Nephron (organoid): ENCODE data around the gene NLK.

Source experiments
- H3K27ac Mint-ChIP-seq, 3 experiments: 2 replicates each; pipeline ENCODE4 v1.8.0; 2020; ENCODE audit warnings: mixed read lengths in 3 of 3, mild to moderate bottlenecking in 2 of 3, moderate library complexity in 1 of 3
- H3K27me3 Mint-ChIP-seq: 2 replicates; pipeline ENCODE4 v1.8.0; 2021; ENCODE audit warnings: low read depth, mild to moderate bottlenecking, moderate library complexity, mixed read lengths
- H3K36me3 Mint-ChIP-seq: 2 replicates; pipeline ENCODE4 v1.8.0; 2020; ENCODE audit warnings: low read depth, mixed read lengths
- H3K4me1 Mint-ChIP-seq: 2 replicates; pipeline ENCODE4 v1.8.0; 2020; ENCODE audit warnings: mixed read lengths
- H3K4me3 Mint-ChIP-seq, 3 experiments: 2 replicates each; pipeline ENCODE4 v1.8.0; 2020; ENCODE audit warnings: mild to moderate bottlenecking in 3 of 3, mixed read lengths in 3 of 3, moderate library complexity in 2 of 3
- H3K9me3 Mint-ChIP-seq: 2 replicates; pipeline ENCODE4 v1.8.0; 2020; ENCODE audit warnings: mixed read lengths
- TF ChIP-seq, protein P1 (sequence below), 3 experiments: fragments of 200-600 bp; sonication (generic); IDR thresholded peaks; one replicate each; pipeline ENCODE4 v1.5.0; 2021; ENCODE audit warnings: antibody characterized with exemption in 3 of 3; ENCODE audit not compliant: unreplicated experiment in 3 of 3

Gene NLK

DNA sequence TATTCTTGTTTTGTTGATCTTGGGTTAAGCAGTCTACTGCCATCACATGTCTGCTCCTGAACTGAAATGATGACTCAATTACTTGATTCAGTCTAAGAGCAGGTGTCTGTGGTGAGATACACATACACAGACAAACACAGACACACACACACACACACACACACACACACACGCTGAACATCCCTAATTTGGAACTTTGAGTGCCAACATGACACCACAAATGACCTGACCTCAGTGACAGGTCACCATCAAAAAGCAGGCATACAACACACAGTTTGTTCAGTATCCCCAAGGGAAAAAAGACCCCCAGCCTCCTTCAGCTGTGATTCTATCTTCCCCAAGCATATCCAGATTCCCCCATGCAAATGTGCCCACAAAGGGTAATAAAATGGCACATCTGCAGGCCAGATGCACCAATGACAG is 146.4 kb downstream of the NLK start:
- H3K4me1 Mint-ChIP-seq, result no peaks in the 10 kb centered on the region
- no peak overlapping the region for H3K27ac Mint-ChIP-seq
- H3K9me3 Mint-ChIP-seq, result no peaks in the 10 kb centered on the region
- no peaks in the 10 kb centered on the region for H3K27me3 Mint-ChIP-seq
- H3K36me3 Mint-ChIP-seq, result peaks cover 65% of the 10 kb centered on the region
- H3K4me3 Mint-ChIP-seq, result no peak overlapping the region
- TF ChIP-seq, protein P1, sequence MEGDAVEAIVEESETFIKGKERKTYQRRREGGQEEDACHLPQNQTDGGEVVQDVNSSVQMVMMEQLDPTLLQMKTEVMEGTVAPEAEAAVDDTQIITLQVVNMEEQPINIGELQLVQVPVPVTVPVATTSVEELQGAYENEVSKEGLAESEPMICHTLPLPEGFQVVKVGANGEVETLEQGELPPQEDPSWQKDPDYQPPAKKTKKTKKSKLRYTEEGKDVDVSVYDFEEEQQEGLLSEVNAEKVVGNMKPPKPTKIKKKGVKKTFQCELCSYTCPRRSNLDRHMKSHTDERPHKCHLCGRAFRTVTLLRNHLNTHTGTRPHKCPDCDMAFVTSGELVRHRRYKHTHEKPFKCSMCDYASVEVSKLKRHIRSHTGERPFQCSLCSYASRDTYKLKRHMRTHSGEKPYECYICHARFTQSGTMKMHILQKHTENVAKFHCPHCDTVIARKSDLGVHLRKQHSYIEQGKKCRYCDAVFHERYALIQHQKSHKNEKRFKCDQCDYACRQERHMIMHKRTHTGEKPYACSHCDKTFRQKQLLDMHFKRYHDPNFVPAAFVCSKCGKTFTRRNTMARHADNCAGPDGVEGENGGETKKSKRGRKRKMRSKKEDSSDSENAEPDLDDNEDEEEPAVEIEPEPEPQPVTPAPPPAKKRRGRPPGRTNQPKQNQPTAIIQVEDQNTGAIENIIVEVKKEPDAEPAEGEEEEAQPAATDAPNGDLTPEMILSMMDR (IDR thresholded peaks at IDR 0.05; ENCODE audit: unreplicated experiment in 3 of 3), result no peak

DNA sequence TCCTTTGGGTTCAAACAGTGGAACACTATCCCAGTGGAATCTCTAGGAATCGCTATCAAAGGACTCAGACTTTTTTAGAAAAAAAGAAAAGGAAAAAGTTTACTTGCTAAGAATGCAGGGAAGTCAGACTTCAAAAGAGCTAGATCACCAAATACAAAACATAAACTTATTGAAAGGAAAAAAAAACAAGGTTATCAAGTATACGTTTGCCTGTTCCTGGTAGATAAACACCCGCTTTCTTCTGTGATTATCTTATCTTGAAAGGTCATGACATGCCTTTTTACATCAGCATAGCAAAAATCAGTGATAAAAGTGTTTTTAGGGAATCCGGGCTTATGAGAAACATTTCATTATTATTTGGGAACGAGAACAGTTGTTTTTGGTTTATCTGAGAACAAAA is 147.2 kb downstream of the NLK start:
- H3K4me1 Mint-ChIP-seq, result no peaks in the 10 kb centered on the region
- no peak overlapping the region for H3K27ac Mint-ChIP-seq
- H3K27me3 Mint-ChIP-seq, result no peaks in the 10 kb centered on the region
- H3K36me3 Mint-ChIP-seq, result peaks cover 60% of the 10 kb centered on the region
- TF ChIP-seq, protein P1 (IDR thresholded peaks at IDR 0.05; ENCODE audit: unreplicated experiment in 3 of 3), result no peak
- H3K4me3 Mint-ChIP-seq, result no peak overlapping the region
- no peaks in the 10 kb centered on the region for H3K9me3 Mint-ChIP-seq

DNA sequence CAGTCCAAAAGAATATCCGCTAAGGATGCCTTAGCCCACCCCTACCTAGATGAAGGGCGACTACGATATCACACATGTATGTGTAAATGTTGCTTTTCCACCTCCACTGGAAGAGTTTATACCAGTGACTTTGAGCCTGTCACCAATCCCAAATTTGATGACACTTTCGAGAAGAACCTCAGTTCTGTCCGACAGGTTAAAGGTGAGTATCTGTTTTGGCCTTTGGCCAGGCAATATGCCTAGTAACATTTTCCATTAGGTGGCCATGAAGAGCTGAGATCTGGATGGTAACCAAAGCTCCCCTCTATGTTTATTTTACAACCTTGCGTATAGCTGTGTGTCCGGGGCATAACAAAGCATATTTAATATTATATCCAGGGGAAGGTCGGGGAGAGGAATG is 148.5 kb downstream of the NLK start:
- TF ChIP-seq, protein P1 (IDR thresholded peaks at IDR 0.05; ENCODE audit: unreplicated experiment in 3 of 3), result no peak
- Mint-ChIP-seq H3K4me3 (no peak overlapping the region), H3K27ac (no peak overlapping the region), H3K36me3 (peaks cover 57% of the 10 kb centered on the region), H3K27me3 (no peaks in the 10 kb centered on the region), H3K4me1 (no peaks in the 10 kb centered on the region), H3K9me3 (no peaks in the 10 kb centered on the region)

DNA sequence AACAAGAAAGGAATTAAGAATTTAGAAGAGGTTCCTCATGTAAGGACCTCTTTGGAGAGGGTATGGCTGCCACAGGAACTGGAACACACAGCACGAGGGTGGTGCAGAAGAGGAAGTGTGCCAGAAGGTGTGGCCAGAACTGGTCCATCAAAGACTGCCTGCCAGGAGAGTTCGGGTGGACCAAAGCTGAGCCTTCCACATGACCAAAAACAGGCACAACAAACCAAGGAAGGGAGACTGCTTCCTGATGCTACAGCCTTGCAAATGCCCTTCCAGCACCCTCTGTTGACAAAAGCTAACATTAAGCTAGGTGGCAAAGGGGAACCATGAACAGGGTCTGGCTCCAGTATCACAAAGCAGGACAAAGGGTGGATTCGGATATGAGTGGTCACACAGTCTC is 150.8 kb downstream of the NLK start:
- no peak overlapping the region for H3K27ac Mint-ChIP-seq
- no peaks in the 10 kb centered on the region for H3K9me3 Mint-ChIP-seq
- H3K4me3 Mint-ChIP-seq, result no peak overlapping the region
- TF ChIP-seq, protein P1 (IDR thresholded peaks at IDR 0.05; ENCODE audit: unreplicated experiment in 3 of 3), result no peak
- no peaks in the 10 kb centered on the region for H3K4me1 Mint-ChIP-seq
- peaks cover 55% of the 10 kb centered on the region for H3K36me3 Mint-ChIP-seq
- no peaks in the 10 kb centered on the region for H3K27me3 Mint-ChIP-seq

DNA sequence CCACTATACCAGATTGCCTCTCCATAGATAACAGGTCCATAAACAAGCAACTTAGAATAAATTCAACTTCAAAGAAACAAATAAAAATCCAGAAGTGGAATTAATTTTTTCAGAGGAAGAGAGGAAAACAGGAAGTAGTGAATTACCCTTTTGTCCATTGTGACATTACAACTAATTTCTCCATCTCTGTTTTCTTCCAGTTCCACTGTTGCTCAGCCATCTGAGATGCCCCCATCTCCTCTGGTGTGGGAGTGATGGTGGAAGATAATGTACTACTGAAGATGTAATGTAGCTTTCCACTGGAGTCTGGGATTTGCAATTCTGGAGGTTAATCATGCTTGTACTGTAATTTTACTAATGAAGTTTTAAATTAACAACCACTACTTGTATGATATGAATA is 151.9 kb downstream of the NLK start:
- TF ChIP-seq, protein P1 (IDR thresholded peaks at IDR 0.05; ENCODE audit: unreplicated experiment in 3 of 3), result no peak
- Mint-ChIP-seq H3K27me3 (no peaks in the 10 kb centered on the region), H3K27ac (no peak overlapping the region), H3K36me3 (peaks cover 56% of the 10 kb centered on the region), H3K9me3 (no peaks in the 10 kb centered on the region), H3K4me3 (no peak overlapping the region), H3K4me1 (no peaks in the 10 kb centered on the region)

DNA sequence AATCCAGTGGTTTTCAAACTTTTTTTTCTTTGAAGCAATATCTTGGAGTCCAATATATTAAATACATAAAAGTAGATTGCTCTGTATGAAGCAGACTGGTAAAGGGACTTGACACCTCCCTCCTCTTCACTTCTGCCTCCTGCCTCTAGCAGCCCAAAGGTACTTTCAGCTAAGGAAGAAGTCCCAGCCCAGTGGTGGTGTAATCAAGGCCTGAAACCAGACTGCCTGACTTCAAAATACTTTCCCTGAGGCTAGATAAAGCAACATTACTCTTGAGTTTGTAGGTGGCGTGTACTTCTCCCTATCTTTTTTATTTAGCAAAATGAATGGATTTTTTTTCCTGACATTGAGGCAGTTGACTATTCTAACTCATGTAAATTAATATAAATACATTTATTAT is 154.2 kb downstream of the NLK start:
- H3K4me3 Mint-ChIP-seq, result no peak overlapping the region
- H3K36me3 Mint-ChIP-seq, result peaks cover 45% of the 10 kb centered on the region
- H3K9me3 Mint-ChIP-seq, result no peaks in the 10 kb centered on the region
- H3K4me1 Mint-ChIP-seq, result no peaks in the 10 kb centered on the region
- H3K27ac Mint-ChIP-seq, result no peak overlapping the region
- TF ChIP-seq, protein P1 (IDR thresholded peaks at IDR 0.05; ENCODE audit: unreplicated experiment in 3 of 3), result no peak
- H3K27me3 Mint-ChIP-seq, result no peaks in the 10 kb centered on the region
